ENCODE results near the gene ASAH2B.
"Not testable (repeated sequence)": the region's sequence is repeated elsewhere in the genome, so short reads cannot be mapped to it uniquely, and the experiment has no call there.

Gene ASAH2B

DNA sequence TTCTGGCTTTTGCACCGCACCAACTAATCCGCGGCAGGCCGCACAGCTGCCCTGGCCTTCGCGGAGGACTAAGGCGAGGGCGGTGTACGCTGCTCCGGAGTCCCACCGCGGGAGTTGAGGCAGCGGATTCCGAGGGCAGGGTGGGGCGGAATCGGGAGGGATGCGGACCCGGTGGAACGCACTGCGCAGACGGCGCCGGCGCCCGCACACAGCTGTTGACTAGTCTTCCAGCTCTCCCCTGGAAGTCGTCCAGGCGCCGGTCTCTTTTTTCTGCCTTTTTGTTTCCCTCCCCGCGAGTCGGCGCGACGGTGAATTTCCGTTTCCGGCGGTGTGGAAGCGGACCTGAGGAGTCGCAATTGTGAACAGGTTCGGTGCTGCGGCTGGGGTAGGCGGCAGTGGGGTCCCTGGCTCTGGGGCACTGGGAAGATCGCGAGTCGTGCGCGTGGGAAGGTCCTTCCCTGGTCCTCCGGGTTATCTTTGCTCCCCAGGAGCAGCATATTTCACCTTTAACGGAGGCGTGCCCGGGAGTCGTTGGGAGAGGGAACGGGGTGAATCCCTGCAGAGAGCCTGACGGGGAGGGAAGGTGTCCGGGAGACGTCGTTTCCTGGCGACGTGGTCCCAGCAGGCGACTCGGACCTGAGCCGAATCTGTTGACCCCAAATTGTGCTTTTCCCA lies at the start of gene ASAH2B:
TSS of gene ASAH2B (plus strand) at position 319 of the 675 bp plus-strand sequence. CDS start 5,195 bp downstream, outside the sequence.
- H3K27ac Mint-ChIP-seq, result peak within 1 kb of the TSS; percentile 95
- peak within 1 kb of the TSS; percentile 96 for H3K4me3 Mint-ChIP-seq
- ATAC-seq, result peak; percentile 89
- H3K36me3 Mint-ChIP-seq, result no peaks in the 10 kb centered on the region
- H3K9me3 Mint-ChIP-seq, result no peaks in the 10 kb centered on the region
- peaks cover 11% of the 10 kb centered on the region for H3K27me3 Mint-ChIP-seq
- peaks cover 28% of the 10 kb centered on the region for H3K4me1 Mint-ChIP-seq

GRCh38 chr10:50697819-50698218 lies 41.9 kb upstream of the ASAH2B start:
- H3K36me3 Mint-ChIP-seq, ATAC-seq, H3K9me3 Mint-ChIP-seq, H3K4me3 Mint-ChIP-seq, H3K4me1 Mint-ChIP-seq, H3K27ac Mint-ChIP-seq: not testable (repeated sequence)
- peaks cover 16% of the 10 kb centered on the region for H3K27me3 Mint-ChIP-seq

GRCh38 chr10:50701947-50702346 lies 37.8 kb upstream of the ASAH2B start:
- H3K36me3 Mint-ChIP-seq, result not testable (repeated sequence)

DNA sequence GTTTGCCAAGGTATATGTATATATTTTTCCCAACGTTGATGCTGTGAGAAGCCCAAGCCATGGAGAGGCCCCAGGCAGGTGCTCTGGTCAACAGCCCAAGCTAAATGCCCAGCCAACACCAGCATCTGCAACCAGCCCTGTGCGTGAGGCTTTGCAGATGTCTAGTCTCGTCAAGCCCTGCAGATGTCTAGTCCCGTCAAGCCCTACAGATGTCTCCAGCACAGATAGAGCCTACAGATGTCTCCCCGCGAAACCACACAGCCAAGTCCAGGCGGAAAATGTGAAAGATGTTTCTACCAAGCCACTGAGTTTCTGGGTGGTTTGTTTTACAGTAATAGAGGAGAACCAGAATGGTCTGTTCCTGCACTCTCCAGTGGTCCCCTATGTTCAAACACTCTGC lies 36.7 kb upstream of the ASAH2B start:
- not testable (repeated sequence) for H3K36me3 Mint-ChIP-seq, H3K27ac Mint-ChIP-seq, H3K9me3 Mint-ChIP-seq, H3K4me3 Mint-ChIP-seq, ATAC-seq, H3K27me3 Mint-ChIP-seq, H3K4me1 Mint-ChIP-seq

More at GRCh38 chr10:50701947-50702346, 37.8 kb upstream of the ASAH2B start:
- H3K9me3 Mint-ChIP-seq, H3K4me1 Mint-ChIP-seq, H3K27ac Mint-ChIP-seq, H3K4me3 Mint-ChIP-seq, H3K27me3 Mint-ChIP-seq, ATAC-seq: not testable (repeated sequence)

DNA sequence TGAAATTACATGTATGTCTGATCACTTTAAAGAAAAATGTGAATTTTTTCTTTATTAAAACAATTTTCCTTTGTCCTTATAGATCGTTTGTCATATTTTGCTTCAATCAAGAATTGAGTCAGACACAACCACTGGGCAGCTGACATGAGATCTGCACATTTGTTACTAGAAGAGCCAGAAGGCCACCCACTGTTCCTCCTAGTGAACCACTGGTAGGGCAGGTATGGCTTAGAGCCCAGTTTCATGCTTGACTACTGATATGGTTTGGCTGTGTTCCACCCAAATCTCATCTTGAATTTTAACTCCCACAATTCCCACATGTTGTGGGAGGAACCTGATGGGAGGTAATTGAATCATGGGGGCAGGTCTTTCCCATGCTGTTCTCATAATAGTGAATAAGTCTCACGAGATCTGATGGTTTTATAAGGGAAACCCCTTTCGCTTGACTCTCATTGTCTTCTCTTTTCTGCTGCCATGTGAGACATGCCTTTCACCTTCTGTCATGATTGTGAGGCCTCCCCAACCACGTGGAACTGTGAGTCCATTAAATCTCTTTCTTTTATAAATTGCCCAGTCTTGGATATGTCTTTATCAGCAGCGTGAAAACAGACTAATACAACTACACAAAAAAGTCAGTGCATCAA lies 35.2 kb upstream of the ASAH2B start:
- not testable (repeated sequence) for H3K9me3 Mint-ChIP-seq, H3K4me1 Mint-ChIP-seq, H3K4me3 Mint-ChIP-seq, H3K27me3 Mint-ChIP-seq, H3K27ac Mint-ChIP-seq, H3K36me3 Mint-ChIP-seq, ATAC-seq

DNA sequence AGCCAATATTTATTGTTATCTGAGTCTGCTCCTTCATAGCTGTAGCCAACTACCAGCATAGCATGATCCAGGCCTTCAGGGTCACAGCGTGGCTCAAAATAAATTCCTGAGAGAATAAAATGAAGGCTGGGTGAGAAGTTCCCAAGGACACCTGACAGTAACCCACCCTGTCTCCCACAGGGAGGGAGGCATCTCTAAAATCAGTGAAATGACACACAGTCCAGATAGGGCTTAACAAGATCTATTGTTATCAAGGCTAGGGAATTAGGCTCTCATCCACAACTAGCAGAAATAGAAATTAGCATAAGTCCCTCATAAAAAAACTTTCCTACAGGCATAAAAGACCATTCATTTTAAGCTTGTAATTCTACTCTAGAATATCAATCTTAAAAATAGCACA lies 33.7 kb upstream of the ASAH2B start:
- H3K27ac Mint-ChIP-seq, H3K9me3 Mint-ChIP-seq, H3K27me3 Mint-ChIP-seq, H3K36me3 Mint-ChIP-seq, H3K4me3 Mint-ChIP-seq, ATAC-seq, H3K4me1 Mint-ChIP-seq: not testable (repeated sequence)

DNA sequence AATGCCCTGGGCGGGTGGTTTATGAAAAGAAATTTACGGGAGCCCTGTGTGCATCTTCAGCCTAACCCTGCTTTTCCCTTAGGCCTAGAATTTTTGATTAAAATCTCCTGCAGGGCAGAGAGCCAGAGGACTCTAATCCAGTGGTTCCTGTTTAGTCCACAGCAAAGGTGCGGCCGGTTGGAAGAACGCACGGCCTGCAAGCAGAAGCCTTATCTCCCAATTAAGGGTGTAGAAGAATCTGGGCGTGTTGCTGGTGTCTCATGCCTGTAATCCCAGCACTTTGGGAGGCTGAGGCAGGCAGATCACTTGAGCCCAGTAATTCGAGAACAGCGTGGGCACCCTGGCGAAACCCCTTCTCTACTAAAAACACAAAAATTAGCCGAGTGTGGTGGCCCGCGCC lies 29.5 kb upstream of the ASAH2B start:
- not testable (repeated sequence) for ATAC-seq, H3K4me3 Mint-ChIP-seq, H3K27ac Mint-ChIP-seq, H3K27me3 Mint-ChIP-seq, H3K36me3 Mint-ChIP-seq, H3K9me3 Mint-ChIP-seq, H3K4me1 Mint-ChIP-seq

GRCh38 chr10:50723812-50724211 lies 15.9 kb upstream of the ASAH2B start:
- peak; percentile 86 for ATAC-seq
- peaks cover 46% of the 10 kb centered on the region for H3K27me3 Mint-ChIP-seq
- H3K27ac Mint-ChIP-seq, result not testable (repeated sequence)

GRCh38 chr10:50728112-50728511 lies 11.6 kb upstream of the ASAH2B start:
- not testable (repeated sequence) for H3K9me3 Mint-ChIP-seq, H3K4me1 Mint-ChIP-seq, ATAC-seq, H3K36me3 Mint-ChIP-seq, H3K4me3 Mint-ChIP-seq, H3K27ac Mint-ChIP-seq
- H3K27me3 Mint-ChIP-seq, result peaks cover 39% of the 10 kb centered on the region

More at GRCh38 chr10:50723812-50724211, 15.9 kb upstream of the ASAH2B start:
- H3K4me1 Mint-ChIP-seq, result peaks cover 11% of the 10 kb centered on the region
- H3K36me3 Mint-ChIP-seq, H3K4me3 Mint-ChIP-seq, H3K9me3 Mint-ChIP-seq: not testable (repeated sequence)

DNA sequence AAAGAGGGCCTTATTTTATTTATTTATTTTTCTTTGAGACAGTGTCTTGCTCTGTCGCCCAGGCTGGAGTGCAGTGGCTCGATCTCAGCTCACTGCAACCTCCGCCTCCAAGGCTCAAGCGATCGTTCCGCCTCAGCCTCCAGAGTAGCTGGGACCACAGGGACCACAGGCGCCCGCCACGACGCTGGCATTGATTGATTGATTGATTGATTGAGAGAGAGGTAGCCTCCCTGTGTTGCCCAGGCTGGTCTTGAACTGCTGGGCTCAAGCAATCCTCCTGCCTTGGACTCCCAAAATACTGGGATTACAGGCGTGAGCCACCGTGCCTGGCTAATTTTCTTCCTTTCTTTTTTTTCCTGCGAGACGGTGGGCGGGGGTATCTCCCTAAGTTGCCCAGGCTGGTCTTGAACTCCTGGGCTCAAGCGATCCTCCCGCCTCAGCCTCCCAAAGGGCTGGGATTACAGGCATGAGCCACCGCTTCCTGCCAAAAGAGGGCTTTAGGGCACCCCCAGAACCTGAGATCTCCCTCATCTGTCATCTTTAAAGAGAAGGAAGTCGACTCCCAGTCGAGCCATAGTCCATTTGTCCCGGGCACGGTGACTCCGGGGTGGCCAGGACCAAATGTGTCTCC lies 634 bp upstream of the ASAH2B start:
- peaks cover 18% of the 10 kb centered on the region for H3K27me3 Mint-ChIP-seq
- peaks cover 28% of the 10 kb centered on the region for H3K4me1 Mint-ChIP-seq
- H3K4me3 Mint-ChIP-seq, result peak overlapping the region; percentile 96
- H3K36me3 Mint-ChIP-seq, H3K9me3 Mint-ChIP-seq, ATAC-seq: not testable (repeated sequence)
- H3K27ac Mint-ChIP-seq, result peak overlapping the region; percentile 95

DNA sequence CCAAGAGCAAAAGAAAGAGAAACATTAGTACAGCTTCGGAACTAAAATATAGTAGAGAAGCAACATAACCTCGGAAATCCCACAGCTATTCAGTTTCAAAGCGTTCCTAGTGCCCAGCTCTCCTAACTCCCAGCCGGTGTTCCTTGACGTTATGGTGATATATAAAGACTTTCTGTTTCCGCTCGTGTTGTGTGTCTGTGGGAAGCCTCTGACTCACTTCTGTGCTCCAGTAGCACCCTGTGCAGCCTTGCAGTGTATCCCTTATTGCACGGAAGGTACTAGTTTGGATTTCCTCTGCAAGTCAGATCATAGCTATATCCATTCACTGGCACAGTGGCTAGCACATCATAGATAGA lies 535 bp downstream of the ASAH2B start:
- Mint-ChIP-seq H3K36me3 (no peaks in the 10 kb centered on the region), H3K27ac (peak overlapping the region; percentile 95), H3K9me3 (no peaks in the 10 kb centered on the region), H3K4me1 (peaks cover 28% of the 10 kb centered on the region), H3K4me3 (peak overlapping the region; percentile 96), H3K27me3 (peaks cover 10% of the 10 kb centered on the region)
- ATAC-seq, result peak; percentile 60

- not testable (repeated sequence) for H3K4me3 Mint-ChIP-seq, H3K27ac Mint-ChIP-seq, ATAC-seq, H3K36me3 Mint-ChIP-seq, H3K27me3 Mint-ChIP-seq, H3K9me3 Mint-ChIP-seq
- peaks cover 28% of the 10 kb centered on the region for H3K4me1 Mint-ChIP-seq
Measured at GRCh38 chr10:50742820-50743219, 3.1 kb downstream of the ASAH2B start.

DNA sequence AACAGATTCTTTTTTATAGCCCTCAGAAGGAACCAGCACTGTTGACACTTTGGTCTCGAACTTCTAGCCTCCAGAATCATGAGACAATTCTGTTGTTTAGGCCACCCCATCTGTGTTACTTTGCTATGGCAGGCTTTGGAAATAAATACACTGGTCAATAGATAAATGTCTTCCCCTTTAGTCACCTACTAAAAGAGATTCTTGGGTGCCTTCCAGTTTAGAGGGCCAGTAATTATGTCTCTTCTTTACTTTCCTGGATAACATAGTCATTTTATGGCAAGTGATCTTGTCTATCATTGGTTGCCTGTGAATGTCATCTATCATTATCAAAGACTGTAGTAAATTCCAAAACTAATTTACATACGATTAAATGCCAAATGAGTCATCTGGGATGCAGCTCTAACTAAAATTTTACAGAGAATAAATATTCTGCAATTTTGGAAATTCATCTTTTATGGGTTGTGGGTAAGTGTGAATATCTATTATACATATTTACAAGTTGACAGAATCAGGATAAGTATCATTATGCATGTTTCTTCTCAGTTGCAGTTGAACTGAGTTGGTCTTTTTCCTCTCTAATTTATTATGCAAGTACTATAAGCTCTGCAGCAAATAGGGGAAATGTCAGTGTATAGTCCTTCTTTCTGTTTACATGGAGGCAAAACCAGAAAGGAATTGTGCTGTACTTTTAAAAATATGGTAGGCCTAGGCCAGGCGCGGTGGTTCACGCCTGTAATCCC lies 27.2 kb downstream of the ASAH2B start:
- H3K4me1 Mint-ChIP-seq, H3K27me3 Mint-ChIP-seq, H3K9me3 Mint-ChIP-seq, H3K36me3 Mint-ChIP-seq, ATAC-seq, H3K27ac Mint-ChIP-seq, H3K4me3 Mint-ChIP-seq: not testable (repeated sequence)

GRCh38 chr10:50772042-50772441 lies 32.3 kb downstream of the ASAH2B start:
- ATAC-seq, H3K9me3 Mint-ChIP-seq, H3K4me3 Mint-ChIP-seq, H3K27ac Mint-ChIP-seq, H3K36me3 Mint-ChIP-seq, H3K27me3 Mint-ChIP-seq, H3K4me1 Mint-ChIP-seq: not testable (repeated sequence)

GRCh38 chr10:50774868-50775267 lies 35.1 kb downstream of the ASAH2B start:
- H3K9me3 Mint-ChIP-seq, result not testable (repeated sequence)

More at GRCh38 chr10:50774868-50775267, 35.1 kb downstream of the ASAH2B start:
- H3K4me1 Mint-ChIP-seq, ATAC-seq, H3K27ac Mint-ChIP-seq, H3K36me3 Mint-ChIP-seq, H3K27me3 Mint-ChIP-seq, H3K4me3 Mint-ChIP-seq: not testable (repeated sequence)

Measured in stimulated activated memory B cell treated with anti-CD40 and anti-IgM and Interleukin-4, amounts not matched to agents 10 μg/mL and 1 μg/mL and 100 μg/mL, for 72 hours (primary cell).